HUES48 (cell line): ENCODE data around the gene NSMF.

Experiments used
- H3K27ac ChIP-seq: one replicate; pipeline ENCODE4 v1.7.0; 2013; ENCODE audit warnings: low read depth, low read length, inconsistent platforms
- H3K27me3 ChIP-seq: 2 replicates; pipeline ENCODE4 v1.6.1; 2013; ENCODE audit warnings: mild to moderate bottlenecking, low read length; ENCODE audit not compliant: control insufficient read depth, insufficient read depth
- H3K36me3 ChIP-seq: 2 replicates; pipeline ENCODE4 v1.6.1; 2013; ENCODE audit warnings: low read length; ENCODE audit not compliant: control insufficient read depth, insufficient read depth
- H3K4me1 ChIP-seq: 2 replicates; pipeline ENCODE4 v1.6.1; 2013; ENCODE audit warnings: mild to moderate bottlenecking, low read length; ENCODE audit not compliant: control insufficient read depth, insufficient read depth
- H3K4me3 ChIP-seq: 2 replicates; pipeline ENCODE4 v1.5.1; 2013; ENCODE audit warnings: mild to moderate bottlenecking, low read depth, low read length
- H3K9ac ChIP-seq: 2 replicates; pipeline ENCODE4 v1.6.1; 2013; ENCODE audit warnings: mild to moderate bottlenecking, low read depth, low read length, moderate library complexity
- H3K9me3 ChIP-seq: 2 replicates; pipeline ENCODE4 v1.6.1; 2013; ENCODE audit warnings: low read length; ENCODE audit not compliant: control insufficient read depth, insufficient read depth

The NSMF gene

GRCh38 chr9:137461663-137462395 is 2.7 kb upstream of the NSMF start:
- H3K4me3 ChIP-seq: peak overlapping the region; percentile 50
- H3K4me1 ChIP-seq: no peaks in the 10 kb centered on the region
- H3K27me3 ChIP-seq: peaks cover 15% of the 10 kb centered on the region
- peaks cover 7% of the 10 kb centered on the region; the same call in 1 of the 2 replicates for H3K36me3 ChIP-seq
- H3K9me3 ChIP-seq: no peaks in the 10 kb centered on the region
- H3K9ac ChIP-seq: no peak overlapping the region
- H3K27ac ChIP-seq: no peak overlapping the region

GRCh38 chr9:137461316-137461662 is 2.2 kb upstream of the NSMF start:
- Histone ChIP-seq H3K27me3 (peaks cover 15% of the 10 kb centered on the region), H3K27ac (no peak overlapping the region), H3K4me1 (no peaks in the 10 kb centered on the region), H3K36me3 (peaks cover 13% of the 10 kb centered on the region; the same call in 1 of the 2 replicates), H3K9me3 (no peaks in the 10 kb centered on the region), H3K9ac (no peak overlapping the region), H3K4me3 (no peak overlapping the region)

DNA sequence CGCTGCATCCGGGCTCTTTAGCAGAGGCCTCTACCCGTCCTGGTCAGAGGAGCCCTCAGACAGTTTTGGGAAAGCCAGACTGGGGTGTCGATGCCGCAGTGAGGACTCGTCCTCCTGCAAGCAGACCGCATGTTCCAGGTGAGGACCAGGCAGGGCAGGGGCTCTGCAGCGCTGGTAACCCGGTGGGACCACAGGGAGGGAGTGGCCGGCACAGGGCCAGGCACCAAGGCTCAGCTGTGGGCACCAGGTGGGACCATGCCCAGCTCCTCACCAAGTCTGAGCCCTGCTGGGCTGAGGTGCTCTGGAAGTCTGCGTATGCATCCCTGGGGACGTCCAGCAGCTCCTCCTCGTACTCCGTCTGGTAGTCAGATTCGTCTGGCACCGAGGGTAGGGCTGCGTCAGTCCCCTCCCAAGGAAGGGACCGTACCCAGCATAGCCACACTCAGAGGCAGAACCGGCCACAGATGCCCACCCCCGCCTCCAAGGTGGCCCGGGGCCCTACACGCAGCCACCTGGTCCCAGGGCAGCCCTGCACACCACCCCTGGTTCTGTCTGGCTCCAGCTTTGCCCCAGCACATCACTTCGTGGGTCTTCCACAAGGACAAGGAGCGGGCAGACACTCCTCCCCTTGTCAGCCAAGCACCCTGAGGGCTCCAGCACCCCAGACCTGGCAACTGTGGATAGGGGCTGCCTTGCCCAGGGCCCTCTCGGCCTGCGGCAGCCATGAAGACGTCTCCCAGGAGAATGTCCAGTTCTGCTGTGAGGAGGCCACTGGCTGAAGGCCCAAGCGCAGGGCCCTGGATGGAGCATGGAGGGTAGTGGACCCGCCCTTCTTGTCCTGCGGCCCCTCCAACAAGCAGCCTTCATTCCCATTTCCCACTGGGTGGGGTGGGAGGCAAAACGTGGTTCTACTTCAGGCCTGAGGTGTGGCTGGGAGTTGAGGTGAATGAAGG is 1.5 kb upstream of the NSMF start:
- Histone ChIP-seq H3K4me1 (no peaks in the 10 kb centered on the region), H3K27me3 (peaks cover 15% of the 10 kb centered on the region), H3K9ac (no peak overlapping the region), H3K9me3 (no peaks in the 10 kb centered on the region), H3K36me3 (peaks cover 16% of the 10 kb centered on the region; the same call in 1 of the 2 replicates), H3K27ac (no peak overlapping the region), H3K4me3 (no peak overlapping the region)

GRCh38 chr9:137459601-137460362 is 648 bp upstream of the NSMF start:
- Histone ChIP-seq H3K4me3 (no peak overlapping the region), H3K9ac (no peak overlapping the region), H3K27me3 (peaks cover 15% of the 10 kb centered on the region), H3K9me3 (no peaks in the 10 kb centered on the region), H3K4me1 (no peaks in the 10 kb centered on the region; the same call in 1 of the 2 replicates), H3K27ac (no peak overlapping the region), H3K36me3 (peaks cover 20% of the 10 kb centered on the region; the same call in 1 of the 2 replicates)

- peaks cover 15% of the 10 kb centered on the region for H3K27me3 ChIP-seq
- no peak overlapping the region for H3K27ac ChIP-seq
- no peak overlapping the region for H3K9ac ChIP-seq
- H3K36me3 ChIP-seq: peaks cover 20% of the 10 kb centered on the region; the same call in 1 of the 2 replicates
- H3K4me1 ChIP-seq: no peaks in the 10 kb centered on the region; the same call in 1 of the 2 replicates
- H3K4me3 ChIP-seq: peak overlapping the region; percentile 72
- H3K9me3 ChIP-seq: no peaks in the 10 kb centered on the region
These were observed 661 bp downstream of the NSMF start for GRCh38 chr9:137458194-137459151.

GRCh38 chr9:137457406-137458193 is 1.5 kb downstream of the NSMF start:
- peaks cover 8% of the 10 kb centered on the region for H3K27me3 ChIP-seq
- H3K9ac ChIP-seq: no peak overlapping the region
- no peaks in the 10 kb centered on the region for H3K9me3 ChIP-seq
- H3K4me1 ChIP-seq: no peaks in the 10 kb centered on the region; the same call in 1 of the 2 replicates
- peaks cover 25% of the 10 kb centered on the region for H3K36me3 ChIP-seq
- H3K27ac ChIP-seq: no peak overlapping the region
- H3K4me3 ChIP-seq: peak overlapping the region; percentile 72; the same call in 1 of the 2 replicates

DNA sequence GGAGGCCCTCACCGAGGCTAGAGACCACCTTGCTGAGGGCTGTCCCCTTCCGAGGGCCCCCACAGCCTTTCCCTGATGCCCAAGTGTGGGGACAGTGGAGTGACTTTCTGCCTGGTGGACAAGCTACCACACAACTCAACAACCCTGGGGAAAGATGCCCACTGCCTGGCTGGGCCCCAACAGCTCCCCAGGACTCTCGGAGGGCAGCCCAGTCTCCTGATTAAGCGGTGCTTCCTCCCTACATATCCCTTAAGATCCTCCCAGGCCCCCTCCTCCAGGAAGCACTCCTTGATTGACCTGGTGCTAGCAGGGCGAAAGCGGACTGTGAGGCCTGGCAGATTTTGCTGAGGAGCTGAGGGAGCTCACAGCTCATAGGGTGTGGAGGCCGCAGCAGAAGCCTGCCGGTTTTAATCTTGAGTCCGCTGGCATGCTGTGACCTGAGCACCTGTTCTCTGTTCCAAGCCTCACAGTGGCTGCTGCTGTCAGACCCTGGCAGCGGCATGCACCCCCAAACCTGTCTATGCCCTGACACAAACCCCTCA is 2.2 kb downstream of the NSMF start:
- Histone ChIP-seq H3K27me3 (peaks cover 2% of the 10 kb centered on the region; the same call in 1 of the 2 replicates), H3K9me3 (no peaks in the 10 kb centered on the region), H3K4me1 (no peaks in the 10 kb centered on the region; the same call in 1 of the 2 replicates), H3K9ac (no peak overlapping the region), H3K36me3 (peaks cover 25% of the 10 kb centered on the region), H3K27ac (no peak overlapping the region), H3K4me3 (no peak overlapping the region)

- Histone ChIP-seq H3K4me1 (no peaks in the 10 kb centered on the region; the same call in 1 of the 2 replicates), H3K36me3 (peaks cover 25% of the 10 kb centered on the region), H3K9ac (no peak overlapping the region), H3K27me3 (no peaks in the 10 kb centered on the region), H3K9me3 (no peaks in the 10 kb centered on the region), H3K4me3 (no peak overlapping the region), H3K27ac (no peak overlapping the region)
These were observed 2.9 kb downstream of the NSMF start for GRCh38 chr9:137456061-137456863.
